Gastrocnemius medialis (tissue), 4 donors: ENCODE measurements around the gene UPB1. TPM values are rescaled to one million over a fixed set of nuclear protein-coding genes. Genes with fewer than 3 reads are reported as not detected.

Experiments
- ATAC-seq, 2 donors: fragments of 150-250 bp; one replicate each; pipeline ENCODE4 v1.9.1; 2016
- DNase-seq, 2 donors: peaks; one replicate each; pipeline ENCODE4 v3.0.0-alpha.2; 2019
- H3K27ac ChIP-seq, 4 donors: fragments of 200-600 bp; sonication (generic); 1 replicate in 1 of 4; 2 replicates in 3 of 4; pipeline ENCODE4 v1.5.1; 2016 to 2018; ENCODE audit warnings: mild to moderate bottlenecking in 2 of 4, moderate library complexity in 1 of 4
- H3K27me3 ChIP-seq, 3 donors: fragments of 200-600 bp; sonication (generic) in 2 of 3; 1 replicate in 1 of 3; 2 replicates in 2 of 3; pipeline versions ENCODE4 v1.5.1 to v1.6.0; 2016 to 2019; ENCODE audit warnings: mild to moderate bottlenecking in 1 of 3, moderate library complexity in 1 of 3
- H3K36me3 ChIP-seq, 2 donors: fragments of 200-600 bp; sonication (generic) in 1 of 2; one replicate each; pipeline ENCODE4 v1.5.1; 2017 to 2018
- H3K4me1 ChIP-seq, 2 donors: fragments of 200-600 bp; sonication (generic) in 1 of 2; one replicate each; pipeline ENCODE4 v1.5.1; 2016 to 2017; ENCODE audit warnings: mild to moderate bottlenecking in 2 of 2
- H3K4me3 ChIP-seq, 4 donors: fragments of 200-600 bp; sonication (generic) in 3 of 4; 1 replicate in 1 of 4; 2 replicates in 3 of 4; pipeline ENCODE4 v1.5.1; 2016 to 2019; ENCODE audit warnings: mild to moderate bottlenecking in 2 of 4
- H3K9me3 ChIP-seq, 3 donors: fragments of 200-600 bp; sonication (generic) in 2 of 3; 1 replicate in 1 of 3; 2 replicates in 2 of 3; pipeline ENCODE4 v1.5.1; 2016 to 2019
- CTCF ChIP-seq, 5 experiments: fragments of 450-650 bp in 3 of 5; fragments of 200-600 bp in 2 of 5; sonication (generic) in 2 of 5; IDR thresholded peaks in 4 of 5; conservative IDR thresholded peaks in 1 of 5; 1 replicate in 4 of 5; 2 replicates in 1 of 5; pipeline ENCODE4 v1.5.1; 2016 to 2019; ENCODE audit warnings: antibody characterized with exemption in 5 of 5, mild to moderate bottlenecking in 3 of 5, moderate library complexity in 3 of 5
- POLR2A ChIP-seq, 2 donors: fragments of 450-650 bp; IDR thresholded peaks; one replicate each; pipeline ENCODE4 v1.6.1; 2017; ENCODE audit warnings: antibody characterized with exemption in 2 of 2, mild to moderate bottlenecking in 2 of 2, moderate library complexity in 2 of 2
- in situ Hi-C, 4 donors: fragments of 200-750 bp; cut with MboI; loops; one replicate each; pipeline versions ENCODE4 v1.15.0 to v1.8.0; 2017; ENCODE audit warnings: low sequenced_read_pairs in 4 of 4
- intact Hi-C: fragments of 100-400 bp; cut with DNase I; formaldehyde crosslinking; loops from one replicate; pipeline ENCODE4 v1.15.1; 2023; ENCODE audit warnings: low total_unique reads
- total RNA-seq, 4 donors: library from RNA; depleted of rRNA; stranded (reverse); fragments of >200 nt; gene quantifications; one replicate each; pipeline versions ENCODE4 v1.1.0 to v1.2.3, GENCODE V29; 2016

Gene UPB1
- total RNA-seq, 4 donors from 2014 or later: 0.20 to 0.25 (median 0.22) TPM

- in situ Hi-C loops (loop anchor here in 1 of 4 donors (10.0 kb wide), 1 partner anchor 82 kb away; no protein-coding TSS in a partner anchor), intact Hi-C loops (no loop called here)
- Histone ChIP-seq H3K9me3 (no peaks in the 10 kb centered on the region), H3K4me3 (no peak overlapping the region), H3K4me1 (peaks cover 4 to 8% of the 10 kb centered on the region in 2 donors), H3K27me3 (no peaks in the 10 kb centered on the region), H3K27ac (no peak overlapping the region), H3K36me3 (no peaks in the 10 kb centered on the region)
- no peak for DNase-seq
- TF ChIP-seq POLR2A (IDR thresholded peaks at IDR 0.05) (no peak), CTCF (IDR thresholded peaks at IDR 0.05 in 4 of 5, conservative IDR thresholded peaks at IDR 0.05 in 1 of 5) (no peak)
- ATAC-seq: no peak
These were observed 21.2 kb downstream of the UPB1 start for GRCh38 chr22:24516301-24516737.

GRCh38 chr22:24517446-24517845, 22.3 kb downstream of the UPB1 start:
- H3K4me1 ChIP-seq: peaks cover 0 to 4% of the 10 kb centered on the region in 2 donors
- TF ChIP-seq POLR2A (IDR thresholded peaks at IDR 0.05) (no peak), CTCF (IDR thresholded peaks at IDR 0.05 in 4 of 5, conservative IDR thresholded peaks at IDR 0.05 in 1 of 5) (no peak)
- intact Hi-C loops (no loop called here), in situ Hi-C loops (loop anchor here in 1 of 4 donors (10.0 kb wide), 1 partner anchor 83 kb away; no protein-coding TSS in a partner anchor)
- no peaks in the 10 kb centered on the region for H3K27me3 ChIP-seq
- H3K4me3 ChIP-seq: no peak overlapping the region
- ATAC-seq (no peak), DNase-seq (no peak)
- no peak overlapping the region for H3K27ac ChIP-seq
- no peaks in the 10 kb centered on the region for H3K9me3 ChIP-seq
- H3K36me3 ChIP-seq: no peaks in the 10 kb centered on the region

GRCh38 chr22:24518228-24518627, 23.1 kb downstream of the UPB1 start:
- no peak for TF ChIP-seq CTCF (IDR thresholded peaks at IDR 0.05 in 4 of 5, conservative IDR thresholded peaks at IDR 0.05 in 1 of 5)
- no peak for TF ChIP-seq POLR2A (IDR thresholded peaks at IDR 0.05)
- intact Hi-C loops: no loop called here

GRCh38 chr22:24518771-24519485, 23.8 kb downstream of the UPB1 start:
- Histone ChIP-seq H3K27ac (no peak overlapping the region), H3K9me3 (no peaks in the 10 kb centered on the region), H3K27me3 (no peaks in the 10 kb centered on the region), H3K4me1 (peaks cover 0 to 4% of the 10 kb centered on the region in 2 donors), H3K4me3 (no peak overlapping the region), H3K36me3 (no peaks in the 10 kb centered on the region)
- no peak for DNase-seq
- no peak for ATAC-seq
- intact Hi-C loops: no loop called here
- TF ChIP-seq CTCF (IDR thresholded peaks at IDR 0.05 in 4 of 5, conservative IDR thresholded peaks at IDR 0.05 in 1 of 5): no peak
- TF ChIP-seq POLR2A (IDR thresholded peaks at IDR 0.05): no peak
- in situ Hi-C loops: loop anchor here in 1 of 4 donors (10.0 kb wide), 1 partner anchor 84 kb away; no protein-coding TSS in a partner anchor

More at GRCh38 chr22:24518228-24518627, 23.1 kb downstream of the UPB1 start:
- no peak for DNase-seq
- Histone ChIP-seq H3K4me1 (peaks cover 0 to 4% of the 10 kb centered on the region in 2 donors), H3K36me3 (no peaks in the 10 kb centered on the region), H3K27me3 (no peaks in the 10 kb centered on the region), H3K9me3 (no peaks in the 10 kb centered on the region), H3K27ac (no peak overlapping the region), H3K4me3 (no peak overlapping the region)
- in situ Hi-C loops: loop anchor here in 1 of 4 donors (10.0 kb wide), 1 partner anchor 83 kb away; no protein-coding TSS in a partner anchor
- no peak for ATAC-seq
